BLaER1 (cell line): ENCODE measurements around the gene PRRT2.

Experiments
- H3K27ac ChIP-seq: shearing (Covaris generic); formaldehyde crosslinking; 2 replicates; pipeline ENCODE4 v1.8.1; 2022
- H3K27me3 ChIP-seq: shearing (Covaris generic); formaldehyde crosslinking; 2 replicates; pipeline ENCODE4 v1.8.1; 2022
- H3K36me3 ChIP-seq: shearing (Covaris generic); formaldehyde crosslinking; 2 replicates; pipeline ENCODE4 v1.8.1; 2022
- H3K4me1 ChIP-seq: shearing (Covaris generic); formaldehyde crosslinking; 2 replicates; pipeline ENCODE4 v1.8.1; 2022
- H3K4me2 ChIP-seq: shearing (Covaris generic); formaldehyde crosslinking; 2 replicates; pipeline ENCODE4 v1.8.1; 2022
- H3K4me3 ChIP-seq: shearing (Covaris generic); formaldehyde crosslinking; 2 replicates; pipeline ENCODE4 v1.8.1; 2022
- H3K9ac ChIP-seq: shearing (Covaris generic); formaldehyde crosslinking; 2 replicates; pipeline ENCODE4 v1.8.1; 2022
- H3K9me3 ChIP-seq: shearing (Covaris generic); formaldehyde crosslinking; 2 replicates; pipeline ENCODE4 v1.8.1; 2022
- H4K20me1 ChIP-seq: shearing (Covaris generic); formaldehyde crosslinking; 2 replicates; pipeline ENCODE4 v1.8.1; 2022
- Cebpa-rat ChIP-seq: shearing (Covaris generic); IDR thresholded peaks from 2 replicates; pipeline ENCODE4 v1.8.1; 2022

The PRRT2 gene

GRCh38 chr16:29845656-29846055 lies 33.7 kb downstream of the PRRT2 start:
- Histone ChIP-seq H3K4me2 (no peak overlapping the region), H3K9me3 (no peaks in the 10 kb centered on the region), H3K4me1 (0 out of 2 replicates have a peak, but pooled peaks cover 6% of the 10 kb centered on the region), H3K27ac (no peak overlapping the region), H4K20me1 (no peaks in the 10 kb centered on the region), H3K36me3 (peaks cover 30% of the 10 kb centered on the region; the same call in 1 of the 2 replicates), H3K27me3 (no peaks in the 10 kb centered on the region), H3K4me3 (no peak overlapping the region), H3K9ac (no peak overlapping the region)
- TF ChIP-seq Cebpa-rat = no peak

GRCh38 chr16:29848420-29849297 lies 36.7 kb downstream of the PRRT2 start:
- no peak for TF ChIP-seq Cebpa-rat

GRCh38 chr16:29849505-29849904 lies 37.5 kb downstream of the PRRT2 start:
- Histone ChIP-seq H3K4me2 (peak overlapping the region; percentile 13; the same call in 1 of the 2 replicates), H3K4me3 (no peak overlapping the region), H3K27me3 (no peaks in the 10 kb centered on the region), H3K36me3 (peaks cover 18% of the 10 kb centered on the region; the same call in 1 of the 2 replicates), H3K9ac (no peak overlapping the region), H3K9me3 (no peaks in the 10 kb centered on the region), H4K20me1 (no peaks in the 10 kb centered on the region), H3K4me1 (0 out of 2 replicates have a peak, but pooled peaks cover 6% of the 10 kb centered on the region), H3K27ac (no peak overlapping the region)
- no peak for TF ChIP-seq Cebpa-rat

More at GRCh38 chr16:29848420-29849297, 36.7 kb downstream of the PRRT2 start:
- no peak overlapping the region for H3K4me3 ChIP-seq
- peaks cover 18% of the 10 kb centered on the region; the same call in 1 of the 2 replicates for H3K36me3 ChIP-seq
- no peaks in the 10 kb centered on the region for H3K27me3 ChIP-seq
- H3K4me2 ChIP-seq = no peak overlapping the region
- no peak overlapping the region for H3K27ac ChIP-seq
- no peaks in the 10 kb centered on the region for H4K20me1 ChIP-seq
- 0 out of 2 replicates have a peak, but pooled peaks cover 6% of the 10 kb centered on the region for H3K4me1 ChIP-seq
- H3K9me3 ChIP-seq = no peaks in the 10 kb centered on the region
- H3K9ac ChIP-seq = no peak overlapping the region

GRCh38 chr16:29850998-29851397 lies 39.0 kb downstream of the PRRT2 start:
- TF ChIP-seq Cebpa-rat = no peak
- H3K36me3 ChIP-seq = peaks cover 14% of the 10 kb centered on the region; the same call in 1 of the 2 replicates
- no peaks in the 10 kb centered on the region for H3K9me3 ChIP-seq

GRCh38 chr16:29852654-29853053 lies 40.7 kb downstream of the PRRT2 start:
- Histone ChIP-seq H3K4me3 (no peak overlapping the region), H4K20me1 (no peaks in the 10 kb centered on the region), H3K9me3 (no peaks in the 10 kb centered on the region), H3K27ac (no peak overlapping the region), H3K36me3 (peaks cover 2% of the 10 kb centered on the region; the same call in 1 of the 2 replicates), H3K27me3 (no peaks in the 10 kb centered on the region), H3K9ac (no peak overlapping the region), H3K4me2 (no peak overlapping the region), H3K4me1 (peaks cover 27% of the 10 kb centered on the region)
- TF ChIP-seq Cebpa-rat = no peak

More at GRCh38 chr16:29850998-29851397, 39.0 kb downstream of the PRRT2 start:
- no peak overlapping the region for H3K9ac ChIP-seq
- H3K27ac ChIP-seq = no peak overlapping the region
- H3K27me3 ChIP-seq = no peaks in the 10 kb centered on the region
- 0 out of 2 replicates have a peak, but pooled peaks cover 12% of the 10 kb centered on the region for H3K4me1 ChIP-seq
- H3K4me3 ChIP-seq = no peak overlapping the region
- H3K4me2 ChIP-seq = no peak overlapping the region
- H4K20me1 ChIP-seq = no peaks in the 10 kb centered on the region

GRCh38 chr16:29854520-29855100 lies 42.6 kb downstream of the PRRT2 start:
- Histone ChIP-seq H3K36me3 (peaks cover 16% of the 10 kb centered on the region), H4K20me1 (no peaks in the 10 kb centered on the region), H3K4me2 (no peak overlapping the region), H3K9ac (no peak overlapping the region), H3K4me1 (peaks cover 23% of the 10 kb centered on the region), H3K27ac (no peak overlapping the region), H3K4me3 (no peak overlapping the region), H3K9me3 (no peaks in the 10 kb centered on the region), H3K27me3 (no peaks in the 10 kb centered on the region)
- TF ChIP-seq Cebpa-rat = no peak

- Histone ChIP-seq H3K4me1 (peaks cover 38% of the 10 kb centered on the region), H3K4me2 (peak overlapping the region; percentile 33), H3K36me3 (peaks cover 35% of the 10 kb centered on the region), H4K20me1 (peaks cover 15% of the 10 kb centered on the region; the same call in 1 of the 2 replicates), H3K27me3 (no peaks in the 10 kb centered on the region), H3K27ac (no peak overlapping the region), H3K9ac (no peak overlapping the region), H3K9me3 (no peaks in the 10 kb centered on the region), H3K4me3 (no peak overlapping the region)
- TF ChIP-seq Cebpa-rat = no peak
Observed at GRCh38 chr16:29857133-29857760, 45.3 kb downstream of the PRRT2 start.

- Histone ChIP-seq H3K9me3 (no peaks in the 10 kb centered on the region), H3K9ac (no peak overlapping the region)
Observed at GRCh38 chr16:29858149-29858849, 46.3 kb downstream of the PRRT2 start.

GRCh38 chr16:29858974-29859373 lies 47.0 kb downstream of the PRRT2 start:
- Histone ChIP-seq H3K4me2 (no peak overlapping the region), H4K20me1 (peaks cover 17% of the 10 kb centered on the region; the same call in 1 of the 2 replicates), H3K9me3 (no peaks in the 10 kb centered on the region), H3K4me1 (peaks cover 44% of the 10 kb centered on the region), H3K27ac (no peak overlapping the region), H3K36me3 (peaks cover 35% of the 10 kb centered on the region), H3K9ac (no peak overlapping the region), H3K27me3 (no peaks in the 10 kb centered on the region), H3K4me3 (no peak overlapping the region)
- no peak for TF ChIP-seq Cebpa-rat

More at GRCh38 chr16:29858149-29858849, 46.3 kb downstream of the PRRT2 start:
- Histone ChIP-seq H3K4me1 (peaks cover 39% of the 10 kb centered on the region), H3K4me2 (no peak overlapping the region), H3K36me3 (peaks cover 35% of the 10 kb centered on the region), H3K4me3 (no peak overlapping the region), H3K27ac (no peak overlapping the region), H3K27me3 (no peaks in the 10 kb centered on the region), H4K20me1 (peaks cover 17% of the 10 kb centered on the region; the same call in 1 of the 2 replicates)
- no peak for TF ChIP-seq Cebpa-rat
